Activated CD8-positive, alpha-beta T cell treated with anti-CD3 and anti-CD28 coated beads, Interleukin-2, amount 10 ng/mL, durations not matched to agents 7 days and 5 days (primary cell): ENCODE results near the gene LRP1. TPM values are rescaled to one million over a fixed set of nuclear protein-coding genes. Genes with fewer than 3 reads are reported as not detected.
A peak's percentile ranks its signal among the peaks of the same experiment; 100 is the strongest.

Experiments
- ATAC-seq: fragments of 150-1000 bp; cut with Tn5 transposase; one replicate; pipeline ENCODE4 v1.10.0; 2021; ENCODE audit warnings: moderate library complexity
- CTCF ChIA-PET: fragments of 350-600 bp; sonication (Branson Sonifier 250); formaldehyde crosslinking; loops from one replicate; lab custom pipeline; 2021; ENCODE audit warnings: antibody characterized with exemption; lab: Charles Lee
- POLR2A ChIA-PET: fragments of 350-600 bp; sonication (Branson Sonifier 250); formaldehyde crosslinking; loops from one replicate; lab custom pipeline; 2021; ENCODE audit warnings: antibody characterized with exemption; lab: Charles Lee
- DNase-seq: peaks from one replicate; pipeline ENCODE4 v3.0.0-alpha.2; 2020
- H3K27ac Mint-ChIP-seq: one replicate; pipeline ENCODE4 v1.8.0; 2021; ENCODE audit warnings: mild to moderate bottlenecking, mixed read lengths
- H3K27me3 Mint-ChIP-seq: one replicate; pipeline ENCODE4 v1.8.0; 2021; ENCODE audit warnings: low read depth, mixed read lengths
- H3K36me3 Mint-ChIP-seq: one replicate; pipeline ENCODE4 v1.8.0; 2021; ENCODE audit warnings: low read depth, mixed read lengths
- H3K4me1 Mint-ChIP-seq: one replicate; pipeline ENCODE4 v1.8.0; 2021; ENCODE audit warnings: low read depth, mixed read lengths
- H3K4me3 Mint-ChIP-seq: one replicate; pipeline ENCODE4 v1.8.0; 2021; ENCODE audit warnings: mild to moderate bottlenecking, mixed read lengths
- H3K9me3 Mint-ChIP-seq: one replicate; pipeline ENCODE4 v1.8.0; 2022; ENCODE audit warnings: mixed read lengths; ENCODE audit not compliant: insufficient read depth
- total RNA-seq, 2 experiments: library from RNA; stranded (reverse); gene quantifications; one replicate each; pipeline ENCODE4 v1.2.3, GENCODE V29; 2021

Gene LRP1
- total RNA-seq, 2 experiments from 2014 or later, result 0.39 to 0.40 TPM

DNA sequence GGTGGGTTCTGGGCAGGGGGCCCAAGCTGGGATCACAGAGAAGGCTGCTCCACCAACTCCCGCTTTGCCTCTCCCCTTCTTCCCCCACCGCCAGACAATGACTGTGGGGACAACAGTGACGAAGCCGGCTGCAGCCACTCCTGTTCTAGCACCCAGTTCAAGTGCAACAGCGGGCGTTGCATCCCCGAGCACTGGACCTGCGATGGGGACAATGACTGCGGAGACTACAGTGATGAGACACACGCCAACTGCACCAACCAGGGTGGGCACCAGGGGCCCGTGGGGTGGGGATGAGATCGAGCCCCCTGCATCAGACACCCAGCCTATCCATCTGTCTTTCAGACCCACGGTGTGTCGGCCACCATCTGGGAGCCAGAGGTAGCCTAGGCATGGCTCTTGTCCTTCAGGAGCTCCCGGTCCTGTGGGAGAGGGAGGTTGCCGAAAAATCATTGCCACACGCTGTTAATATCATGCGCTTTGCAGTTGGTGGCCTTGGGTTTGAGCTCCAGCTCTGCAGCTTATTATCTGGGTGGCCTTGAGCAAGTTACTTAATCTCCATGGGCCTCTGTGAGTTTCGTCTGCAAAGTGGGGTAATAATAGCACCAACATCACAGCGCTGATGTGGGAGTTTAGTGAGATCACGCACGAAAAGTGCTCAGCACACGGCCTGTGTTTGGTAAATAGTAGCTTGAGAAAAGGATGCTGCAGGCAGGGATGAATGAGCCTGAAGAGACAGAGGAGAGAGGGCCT is 40.9 kb downstream of the LRP1 start:
- POLR2A ChIA-PET, result no interaction called here
- no peaks in the 10 kb centered on the region for H3K9me3 Mint-ChIP-seq
- H3K36me3 Mint-ChIP-seq, result no peaks in the 10 kb centered on the region
- no peak for ATAC-seq
- no peak overlapping the region for H3K27ac Mint-ChIP-seq
- no peaks in the 10 kb centered on the region for H3K4me1 Mint-ChIP-seq
- no peaks in the 10 kb centered on the region for H3K27me3 Mint-ChIP-seq
- H3K4me3 Mint-ChIP-seq, result no peak overlapping the region
- CTCF ChIA-PET, result interaction anchor here (0.7 to 9.6 kb wide), 6 partner anchors 13 to 181 kb away, joined by 3 to 85 read pairs (median 4); no protein-coding TSS in a partner anchor
- no peak for DNase-seq

- POLR2A ChIA-PET, result no interaction called here
- CTCF ChIA-PET, result interaction anchor here (0.8 to 9.6 kb wide), 3 partner anchors 12 to 47 kb away, joined by 3 to 85 read pairs (median 5); no protein-coding TSS in a partner anchor
- Mint-ChIP-seq H3K4me1 (no peaks in the 10 kb centered on the region), H3K36me3 (no peaks in the 10 kb centered on the region), H3K27me3 (no peaks in the 10 kb centered on the region), H3K9me3 (no peaks in the 10 kb centered on the region), H3K27ac (no peak overlapping the region), H3K4me3 (no peak overlapping the region)
- DNase-seq, result no peak
- no peak for ATAC-seq
Measured at GRCh38 chr12:57169969-57170368, 41.7 kb downstream of the LRP1 start.

DNA sequence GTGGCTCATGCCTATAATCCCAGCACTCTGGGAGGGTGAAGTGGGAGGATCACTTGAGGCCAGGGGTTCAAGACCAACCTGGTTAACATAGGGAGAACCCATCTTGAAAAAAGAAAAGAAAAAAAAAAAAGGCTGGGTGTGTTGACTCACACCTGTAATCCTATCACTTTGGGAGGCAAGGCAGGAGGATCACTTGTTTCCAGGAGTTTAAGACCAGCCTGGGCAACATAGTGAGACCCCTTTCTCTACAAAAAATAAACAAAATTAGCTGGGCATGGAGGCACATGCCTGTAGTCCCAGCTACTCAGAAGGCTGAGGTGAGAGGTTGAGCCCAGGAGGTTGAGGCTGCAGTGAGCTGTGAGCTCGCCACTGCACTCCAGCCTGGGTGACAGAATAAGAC is 42.1 kb downstream of the LRP1 start:
- CTCF ChIA-PET, result interaction anchor here (0.9 to 9.6 kb wide), 3 partner anchors 10 to 47 kb away, joined by 3 to 85 read pairs (median 5); no protein-coding TSS in a partner anchor
- Mint-ChIP-seq H3K9me3 (no peaks in the 10 kb centered on the region), H3K4me3 (no peak overlapping the region), H3K4me1 (no peaks in the 10 kb centered on the region), H3K36me3 (no peaks in the 10 kb centered on the region), H3K27me3 (no peaks in the 10 kb centered on the region), H3K27ac (no peak overlapping the region)
- DNase-seq, result no peak
- no peak for ATAC-seq
- POLR2A ChIA-PET, result interaction anchor here (1.2 kb wide), 1 partner anchor 13 kb away, joined by 3 read pairs; no protein-coding TSS in a partner anchor

DNA sequence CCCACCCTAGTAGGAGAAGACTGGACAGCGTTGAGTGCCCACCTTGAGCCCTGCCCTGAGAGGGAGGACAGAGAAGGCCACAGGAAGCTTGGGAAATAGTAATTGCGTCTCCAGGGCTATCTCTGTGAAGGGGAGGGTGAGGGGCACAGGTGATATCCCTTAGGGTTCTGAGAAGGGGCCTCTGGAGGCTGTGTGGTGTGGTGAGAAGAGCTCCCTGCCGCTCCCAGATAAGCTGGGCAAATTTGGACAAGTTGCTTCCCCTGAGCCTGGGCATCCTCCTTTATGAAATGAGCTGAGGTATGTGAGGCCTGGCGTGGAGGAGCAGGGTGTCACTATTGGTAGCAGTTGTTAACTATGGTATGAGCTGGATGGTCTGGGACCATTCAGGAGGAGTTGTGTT is 42.6 kb downstream of the LRP1 start:
- H3K27me3 Mint-ChIP-seq, result no peaks in the 10 kb centered on the region
- ATAC-seq (no peak), DNase-seq (no peak)
- H3K36me3 Mint-ChIP-seq, result no peaks in the 10 kb centered on the region
- no peak overlapping the region for H3K4me3 Mint-ChIP-seq
- CTCF ChIA-PET, result interaction anchor here (0.9 to 9.6 kb wide), 2 partner anchors 11 to 48 kb away, joined by 3 to 85 read pairs; no protein-coding TSS in a partner anchor
- no peaks in the 10 kb centered on the region for H3K4me1 Mint-ChIP-seq
- POLR2A ChIA-PET, result interaction anchor here (1.2 kb wide), 1 partner anchor 13 kb away, joined by 3 read pairs; no protein-coding TSS in a partner anchor
- no peaks in the 10 kb centered on the region for H3K9me3 Mint-ChIP-seq
- no peak overlapping the region for H3K27ac Mint-ChIP-seq

- DNase-seq, result no peak
- ATAC-seq, result no peak
- no peaks in the 10 kb centered on the region for H3K27me3 Mint-ChIP-seq
- H3K9me3 Mint-ChIP-seq, result no peaks in the 10 kb centered on the region
- ChIA-PET POLR2A (interaction anchor here (1.2 kb wide), 1 partner anchor 14 kb away, joined by 3 read pairs; no protein-coding TSS in a partner anchor), CTCF (interaction anchor here (1.6 to 9.6 kb wide), 2 partner anchors 48 to 60 kb away, joined by 4 to 85 read pairs; partner anchors contain the start of gene STAT6)
- H3K4me1 Mint-ChIP-seq, result no peaks in the 10 kb centered on the region
- no peak overlapping the region for H3K27ac Mint-ChIP-seq
- H3K4me3 Mint-ChIP-seq, result no peak overlapping the region
- H3K36me3 Mint-ChIP-seq, result no peaks in the 10 kb centered on the region
Measured at GRCh38 chr12:57171668-57172067, 43.4 kb downstream of the LRP1 start.

GRCh38 chr12:57173089-57173488 is 44.8 kb downstream of the LRP1 start:
- peak; percentile 59 for ATAC-seq
- no peaks in the 10 kb centered on the region for H3K4me1 Mint-ChIP-seq
- no peaks in the 10 kb centered on the region for H3K36me3 Mint-ChIP-seq
- DNase-seq, result no peak
- H3K4me3 Mint-ChIP-seq, result no peak overlapping the region
- no peaks in the 10 kb centered on the region for H3K27me3 Mint-ChIP-seq
- ChIA-PET CTCF (interaction anchor here (0.6 to 9.6 kb wide), 12 partner anchors 10 to 104 kb away, joined by 3 to 85 read pairs (median 4); partner anchors contain the start of genes SHMT2 and STAT6), POLR2A (no interaction called here)
- H3K27ac Mint-ChIP-seq, result no peak overlapping the region
- no peaks in the 10 kb centered on the region for H3K9me3 Mint-ChIP-seq

GRCh38 chr12:57173683-57174082 is 45.4 kb downstream of the LRP1 start:
- POLR2A ChIA-PET, result no interaction called here
- no peak overlapping the region for H3K27ac Mint-ChIP-seq

GRCh38 chr12:57175428-57176138 is 47.3 kb downstream of the LRP1 start:
- H3K4me3 Mint-ChIP-seq, result no peak overlapping the region
- ATAC-seq, result peak; percentile 45
- POLR2A ChIA-PET, result no interaction called here

More at GRCh38 chr12:57173683-57174082, 45.4 kb downstream of the LRP1 start:
- no peak for ATAC-seq
- H3K4me3 Mint-ChIP-seq, result no peak overlapping the region
- no peaks in the 10 kb centered on the region for H3K27me3 Mint-ChIP-seq
- CTCF ChIA-PET, result interaction anchor here (0.7 to 9.6 kb wide), 9 partner anchors 9 to 104 kb away, joined by 3 to 85 read pairs (median 5); partner anchors contain the start of genes SHMT2 and STAT6
- DNase-seq, result no peak
- no peaks in the 10 kb centered on the region for H3K36me3 Mint-ChIP-seq
- no peaks in the 10 kb centered on the region for H3K9me3 Mint-ChIP-seq
- no peaks in the 10 kb centered on the region for H3K4me1 Mint-ChIP-seq

DNA sequence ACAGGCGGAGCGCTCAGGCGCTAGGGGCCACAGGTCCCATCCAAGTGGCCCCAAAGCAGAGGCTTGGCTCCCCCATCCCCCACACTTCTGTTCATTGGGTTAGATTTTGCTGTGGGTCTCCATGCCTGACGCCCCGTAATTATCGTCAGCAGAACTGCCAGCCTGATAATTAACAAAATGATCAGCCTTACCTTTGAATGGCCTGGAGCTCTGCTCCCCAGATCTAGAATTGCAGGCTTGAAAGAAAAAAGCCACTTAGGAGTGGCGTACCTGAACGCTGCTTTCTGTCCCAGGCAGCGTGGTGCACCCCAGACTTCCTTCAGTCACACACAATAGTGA is 47.8 kb downstream of the LRP1 start:
- no peak overlapping the region for H3K27ac Mint-ChIP-seq
- no peaks in the 10 kb centered on the region for H3K4me1 Mint-ChIP-seq
- ATAC-seq (no peak), DNase-seq (no peak)
- H3K9me3 Mint-ChIP-seq, result no peaks in the 10 kb centered on the region
- no peak overlapping the region for H3K4me3 Mint-ChIP-seq
- H3K27me3 Mint-ChIP-seq, result no peaks in the 10 kb centered on the region
- H3K36me3 Mint-ChIP-seq, result no peaks in the 10 kb centered on the region
- POLR2A ChIA-PET, result no interaction called here
- CTCF ChIA-PET, result interaction anchor here (0.8 to 9.6 kb wide), 10 partner anchors 11 to 97 kb away, joined by 3 to 85 read pairs (median 4); partner anchors contain the start of gene NEMP1

More at GRCh38 chr12:57175428-57176138, 47.3 kb downstream of the LRP1 start:
- Mint-ChIP-seq H3K36me3 (no peaks in the 10 kb centered on the region), H3K27me3 (no peaks in the 10 kb centered on the region), H3K9me3 (no peaks in the 10 kb centered on the region), H3K4me1 (no peaks in the 10 kb centered on the region), H3K27ac (no peak overlapping the region)
- peak; percentile 55 for DNase-seq
- CTCF ChIA-PET, result interaction anchor here (0.8 to 9.6 kb wide), 15 partner anchors 10 to 138 kb away, joined by 3 to 85 read pairs (median 4); partner anchors contain the start of genes LRP1, NEMP1 and STAT6

DNA sequence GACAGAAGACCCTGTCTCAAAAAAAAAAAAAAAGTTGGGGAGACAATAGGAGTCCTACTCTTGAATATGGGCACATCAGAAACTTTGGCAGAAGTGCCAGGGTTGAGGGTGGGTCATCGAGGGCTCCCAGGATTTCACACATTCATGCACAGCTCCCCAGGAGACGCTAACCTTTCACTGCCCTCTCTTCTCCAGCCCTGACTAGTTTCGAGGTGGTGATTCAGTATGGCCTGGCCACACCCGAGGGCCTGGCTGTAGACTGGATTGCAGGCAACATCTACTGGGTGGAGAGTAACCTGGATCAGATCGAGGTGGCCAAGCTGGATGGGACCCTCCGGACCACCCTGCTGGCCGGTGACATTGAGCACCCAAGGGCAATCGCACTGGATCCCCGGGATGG is 48.6 kb downstream of the LRP1 start:
- ChIA-PET CTCF (interaction anchor here (1.0 to 9.6 kb wide), 4 partner anchors 19 to 62 kb away, joined by 3 to 85 read pairs (median 7); no protein-coding TSS in a partner anchor), POLR2A (no interaction called here)
- Mint-ChIP-seq H3K27ac (no peak overlapping the region), H3K36me3 (no peaks in the 10 kb centered on the region), H3K9me3 (no peaks in the 10 kb centered on the region), H3K27me3 (no peaks in the 10 kb centered on the region), H3K4me1 (no peaks in the 10 kb centered on the region), H3K4me3 (no peak overlapping the region)
- ATAC-seq, result no peak
- no peak for DNase-seq

GRCh38 chr12:57177354-57177753 is 49.1 kb downstream of the LRP1 start:
- POLR2A ChIA-PET, result no interaction called here
- H3K4me3 Mint-ChIP-seq, result no peak overlapping the region
- H3K4me1 Mint-ChIP-seq, result no peaks in the 10 kb centered on the region
- no peak overlapping the region for H3K27ac Mint-ChIP-seq
- ATAC-seq, result no peak
- H3K9me3 Mint-ChIP-seq, result no peaks in the 10 kb centered on the region
- no peaks in the 10 kb centered on the region for H3K27me3 Mint-ChIP-seq
- no peak for DNase-seq
- CTCF ChIA-PET, result interaction anchor here (9.6 kb wide), 1 partner anchor 54 kb away, joined by 85 read pairs; no protein-coding TSS in a partner anchor
- H3K36me3 Mint-ChIP-seq, result no peaks in the 10 kb centered on the region
